ENCODE results near the gene MAD2L1.

The MAD2L1 gene

DNA sequence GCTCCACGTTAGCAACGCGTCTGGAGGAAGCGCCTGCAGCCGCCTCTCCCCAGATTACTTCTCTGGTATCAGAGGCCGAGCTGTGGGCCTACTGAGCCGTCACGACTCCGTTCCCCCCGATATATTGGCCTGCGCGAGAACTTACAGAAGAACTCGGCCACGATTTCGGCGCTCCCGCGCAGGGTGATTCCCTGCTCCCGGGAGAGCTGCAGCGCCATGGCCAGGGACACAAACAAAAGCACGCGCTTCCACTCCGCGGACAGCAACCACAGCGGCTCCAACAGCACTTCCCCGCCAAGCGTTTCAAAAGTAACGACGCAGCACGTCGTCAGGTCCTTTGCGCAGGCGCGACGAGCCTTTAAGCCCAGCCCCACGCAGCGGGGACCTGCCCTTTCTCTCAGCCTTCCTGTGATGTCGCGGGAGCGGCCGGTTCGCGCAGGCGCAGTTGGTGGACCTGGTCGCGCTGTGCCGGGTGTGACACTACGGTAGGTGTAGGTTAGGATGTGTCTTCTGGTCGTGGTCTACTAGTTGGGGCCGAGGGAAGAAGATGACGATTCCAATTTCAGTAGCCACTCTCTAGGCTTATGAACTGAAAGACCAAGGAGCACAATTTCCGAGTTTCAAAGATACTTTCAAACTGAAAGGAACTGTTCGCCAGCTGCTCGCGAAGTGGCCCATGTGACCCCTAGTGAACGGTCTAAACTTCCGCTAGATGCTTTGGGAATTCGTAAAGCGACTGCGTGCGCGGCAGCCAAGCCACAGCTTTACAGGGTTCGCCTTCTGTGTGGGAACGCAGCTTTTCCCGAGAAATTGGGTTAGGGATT is at the start of gene MAD2L1:
Gene MAD2L1, minus strand, starts transcription at position 332 of the 824 bp plus-strand sequence. Its CDS starts 114 bp downstream, at position 218.
- peaks cover 63% of the 10 kb centered on the region for H3K4me1 ChIP-seq (ENCODE audit: low read depth, poor library complexity, severe bottlenecking)
- TF ChIP-seq, protein P1, sequence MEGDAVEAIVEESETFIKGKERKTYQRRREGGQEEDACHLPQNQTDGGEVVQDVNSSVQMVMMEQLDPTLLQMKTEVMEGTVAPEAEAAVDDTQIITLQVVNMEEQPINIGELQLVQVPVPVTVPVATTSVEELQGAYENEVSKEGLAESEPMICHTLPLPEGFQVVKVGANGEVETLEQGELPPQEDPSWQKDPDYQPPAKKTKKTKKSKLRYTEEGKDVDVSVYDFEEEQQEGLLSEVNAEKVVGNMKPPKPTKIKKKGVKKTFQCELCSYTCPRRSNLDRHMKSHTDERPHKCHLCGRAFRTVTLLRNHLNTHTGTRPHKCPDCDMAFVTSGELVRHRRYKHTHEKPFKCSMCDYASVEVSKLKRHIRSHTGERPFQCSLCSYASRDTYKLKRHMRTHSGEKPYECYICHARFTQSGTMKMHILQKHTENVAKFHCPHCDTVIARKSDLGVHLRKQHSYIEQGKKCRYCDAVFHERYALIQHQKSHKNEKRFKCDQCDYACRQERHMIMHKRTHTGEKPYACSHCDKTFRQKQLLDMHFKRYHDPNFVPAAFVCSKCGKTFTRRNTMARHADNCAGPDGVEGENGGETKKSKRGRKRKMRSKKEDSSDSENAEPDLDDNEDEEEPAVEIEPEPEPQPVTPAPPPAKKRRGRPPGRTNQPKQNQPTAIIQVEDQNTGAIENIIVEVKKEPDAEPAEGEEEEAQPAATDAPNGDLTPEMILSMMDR (conservative IDR thresholded peaks at IDR 0.05; ENCODE audit: low read depth, low read length) = no peak
- H4K20me1 ChIP-seq (ENCODE audit: insufficient read depth) = peaks cover 5% of the 10 kb centered on the region
- peaks cover 55% of the 10 kb centered on the region for H3K79me2 ChIP-seq (ENCODE audit: insufficient read depth, low read depth)
- H3K27me3 ChIP-seq (ENCODE audit: insufficient read depth, low read depth) = no peaks in the 10 kb centered on the region
- peaks cover 9% of the 10 kb centered on the region; the same call in 1 of the 2 replicates for H3K36me3 ChIP-seq (ENCODE audit: insufficient read depth)
- H3K4me2 ChIP-seq = peak within 1 kb of the TSS; percentile 98
- H3K27ac ChIP-seq = peak within 1 kb of the TSS; percentile 98
- H2AFZ ChIP-seq (ENCODE audit: low read depth) = peak within 1 kb of the TSS; percentile 71
- H3K4me3 ChIP-seq (IDR thresholded peaks at IDR 0.05; ENCODE audit: insufficient read depth, low read depth, low read length) = peak within 1 kb of the TSS; percentile 82
- H3K9ac ChIP-seq = peak within 1 kb of the TSS; percentile 97

DNA sequence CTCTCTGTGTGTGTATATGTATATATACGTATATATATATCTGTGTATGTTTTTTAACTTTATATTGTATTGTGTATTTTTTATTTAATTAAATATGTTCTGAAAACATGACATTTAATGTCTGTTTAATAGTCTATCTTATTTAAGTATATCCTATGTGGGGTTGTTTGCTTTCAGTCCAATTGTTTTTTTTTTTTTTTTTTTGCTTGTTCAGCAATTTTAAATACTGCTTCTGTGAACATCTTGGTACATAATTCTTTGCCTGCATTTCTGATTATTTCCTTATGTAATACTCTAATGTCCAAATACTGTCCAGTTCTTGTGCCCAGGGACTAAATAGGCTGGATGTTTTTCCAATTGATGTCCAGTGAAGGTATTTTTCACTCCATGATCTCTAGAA is 45.1 kb upstream of the MAD2L1 start:
- no peaks in the 10 kb centered on the region for H3K79me2 ChIP-seq (ENCODE audit: insufficient read depth, low read depth)
- no peaks in the 10 kb centered on the region for H4K20me1 ChIP-seq (ENCODE audit: insufficient read depth)
- H3K36me3 ChIP-seq (ENCODE audit: insufficient read depth) = no peaks in the 10 kb centered on the region
- H3K4me2 ChIP-seq = no peak overlapping the region
- no peak overlapping the region for H3K27ac ChIP-seq
- H3K4me1 ChIP-seq (ENCODE audit: low read depth, poor library complexity, severe bottlenecking) = no peaks in the 10 kb centered on the region
- no peak overlapping the region for H3K9ac ChIP-seq
- no peak overlapping the region for H3K4me3 ChIP-seq (IDR thresholded peaks at IDR 0.05; ENCODE audit: insufficient read depth, low read depth, low read length)
- TF ChIP-seq, protein P1 (conservative IDR thresholded peaks at IDR 0.05; ENCODE audit: low read depth, low read length) = no peak
- no peaks in the 10 kb centered on the region for H3K27me3 ChIP-seq (ENCODE audit: insufficient read depth, low read depth)
- no peak overlapping the region for H2AFZ ChIP-seq (ENCODE audit: low read depth)

DNA sequence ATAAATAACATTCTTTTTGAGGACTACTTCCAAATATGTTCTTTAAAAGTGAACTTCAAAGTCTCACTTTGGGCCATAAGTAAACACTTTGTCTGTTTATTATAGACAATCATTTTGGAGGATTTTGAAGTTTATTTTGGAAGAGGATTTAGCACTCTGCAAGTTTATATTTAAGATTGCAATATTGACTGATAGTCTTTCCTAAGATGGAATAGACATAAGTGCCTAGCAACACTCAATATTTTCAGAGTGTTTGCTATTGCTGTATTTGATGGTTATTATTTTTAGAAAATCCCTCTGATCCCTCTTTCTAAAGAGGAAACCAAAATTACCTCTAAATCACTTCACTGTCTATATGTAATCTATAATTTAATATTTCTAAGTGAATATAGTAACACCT is 42.8 kb upstream of the MAD2L1 start:
- Histone ChIP-seq H3K79me2 (ENCODE audit: insufficient read depth, low read depth) (no peaks in the 10 kb centered on the region), H3K4me1 (ENCODE audit: low read depth, poor library complexity, severe bottlenecking) (no peaks in the 10 kb centered on the region), H3K4me3 (IDR thresholded peaks at IDR 0.05; ENCODE audit: insufficient read depth, low read depth, low read length) (no peak overlapping the region), H3K27me3 (ENCODE audit: insufficient read depth, low read depth) (no peaks in the 10 kb centered on the region), H4K20me1 (ENCODE audit: insufficient read depth) (no peaks in the 10 kb centered on the region), H3K27ac (no peak overlapping the region), H3K4me2 (no peak overlapping the region), H3K9ac (no peak overlapping the region), H2AFZ (ENCODE audit: low read depth) (no peak overlapping the region), H3K36me3 (ENCODE audit: insufficient read depth) (no peaks in the 10 kb centered on the region)
- TF ChIP-seq, protein P1 (conservative IDR thresholded peaks at IDR 0.05; ENCODE audit: low read depth, low read length) = no peak

DNA sequence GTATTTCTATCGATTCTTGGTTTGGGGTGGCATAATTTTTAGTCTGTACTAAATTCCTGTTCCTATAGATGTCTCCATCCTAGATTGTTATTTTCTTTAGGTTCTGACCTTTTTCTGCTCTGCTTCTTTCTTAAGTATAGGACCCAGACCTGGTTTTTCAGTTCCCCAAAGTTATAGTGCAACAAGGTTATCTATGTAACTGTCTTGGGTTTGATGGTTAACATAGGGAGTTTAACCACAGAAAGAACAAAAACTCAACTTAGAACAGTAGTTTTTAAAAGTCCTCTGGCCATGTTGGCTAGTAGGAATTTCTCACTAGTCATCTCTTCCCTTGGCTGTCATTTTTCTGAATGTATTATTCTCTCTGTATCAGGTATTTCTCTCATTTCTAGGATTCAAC is 38.8 kb upstream of the MAD2L1 start:
- Histone ChIP-seq H3K9ac (no peak overlapping the region), H3K4me2 (no peak overlapping the region), H3K36me3 (ENCODE audit: insufficient read depth) (no peaks in the 10 kb centered on the region), H3K79me2 (ENCODE audit: insufficient read depth, low read depth) (no peaks in the 10 kb centered on the region), H2AFZ (ENCODE audit: low read depth) (no peak overlapping the region), H4K20me1 (ENCODE audit: insufficient read depth) (no peaks in the 10 kb centered on the region), H3K4me1 (ENCODE audit: low read depth, poor library complexity, severe bottlenecking) (no peaks in the 10 kb centered on the region), H3K4me3 (IDR thresholded peaks at IDR 0.05; ENCODE audit: insufficient read depth, low read depth, low read length) (no peak overlapping the region), H3K27ac (no peak overlapping the region), H3K27me3 (ENCODE audit: insufficient read depth, low read depth) (no peaks in the 10 kb centered on the region)
- TF ChIP-seq, protein P1 (conservative IDR thresholded peaks at IDR 0.05; ENCODE audit: low read depth, low read length) = no peak
